Measurements from ENCODE around the gene SFXN2. TPM values are rescaled to one million over a fixed set of nuclear protein-coding genes. Genes with fewer than 3 reads are reported as not detected.

Gene SFXN2
- polyA plus RNA-seq, 1 experiment: 5.6 TPM

GRCh38 chr10:102673819-102674511, 40.5 kb upstream of the SFXN2 start:
- Histone ChIP-seq H3K27me3 (ENCODE audit: control insufficient read depth, insufficient read depth, low read length) (no peaks in the 10 kb centered on the region), H3K36me3 (ENCODE audit: control insufficient read depth, insufficient read depth, low read length) (no peaks in the 10 kb centered on the region; the same call in 1 of the 2 replicates), H3K4me3 (ENCODE audit: low read depth, low read length) (0 out of 2 replicates have a peak overlapping the region, but pooled peaks have one; percentile 2)
- TF ChIP-seq, protein P1, sequence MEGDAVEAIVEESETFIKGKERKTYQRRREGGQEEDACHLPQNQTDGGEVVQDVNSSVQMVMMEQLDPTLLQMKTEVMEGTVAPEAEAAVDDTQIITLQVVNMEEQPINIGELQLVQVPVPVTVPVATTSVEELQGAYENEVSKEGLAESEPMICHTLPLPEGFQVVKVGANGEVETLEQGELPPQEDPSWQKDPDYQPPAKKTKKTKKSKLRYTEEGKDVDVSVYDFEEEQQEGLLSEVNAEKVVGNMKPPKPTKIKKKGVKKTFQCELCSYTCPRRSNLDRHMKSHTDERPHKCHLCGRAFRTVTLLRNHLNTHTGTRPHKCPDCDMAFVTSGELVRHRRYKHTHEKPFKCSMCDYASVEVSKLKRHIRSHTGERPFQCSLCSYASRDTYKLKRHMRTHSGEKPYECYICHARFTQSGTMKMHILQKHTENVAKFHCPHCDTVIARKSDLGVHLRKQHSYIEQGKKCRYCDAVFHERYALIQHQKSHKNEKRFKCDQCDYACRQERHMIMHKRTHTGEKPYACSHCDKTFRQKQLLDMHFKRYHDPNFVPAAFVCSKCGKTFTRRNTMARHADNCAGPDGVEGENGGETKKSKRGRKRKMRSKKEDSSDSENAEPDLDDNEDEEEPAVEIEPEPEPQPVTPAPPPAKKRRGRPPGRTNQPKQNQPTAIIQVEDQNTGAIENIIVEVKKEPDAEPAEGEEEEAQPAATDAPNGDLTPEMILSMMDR (IDR thresholded peaks at IDR 0.05; ENCODE audit: insufficient read depth, low read depth, low read length): no peak
- CTCF ChIA-PET: interaction anchor here (0.8 to 8.2 kb wide), 6 partner anchors 10 to 78 kb away, joined by 3 to 72 read pairs (median 4); partner anchors contain the start of genes ARL3 and SFXN2
- no peak for DNase-seq (ENCODE audit: low read depth)
- POLR2A ChIA-PET: interaction anchor here (0.6 kb wide), 1 partner anchor 166 kb away, joined by 12 read pairs; no protein-coding TSS in a partner anchor

DNA sequence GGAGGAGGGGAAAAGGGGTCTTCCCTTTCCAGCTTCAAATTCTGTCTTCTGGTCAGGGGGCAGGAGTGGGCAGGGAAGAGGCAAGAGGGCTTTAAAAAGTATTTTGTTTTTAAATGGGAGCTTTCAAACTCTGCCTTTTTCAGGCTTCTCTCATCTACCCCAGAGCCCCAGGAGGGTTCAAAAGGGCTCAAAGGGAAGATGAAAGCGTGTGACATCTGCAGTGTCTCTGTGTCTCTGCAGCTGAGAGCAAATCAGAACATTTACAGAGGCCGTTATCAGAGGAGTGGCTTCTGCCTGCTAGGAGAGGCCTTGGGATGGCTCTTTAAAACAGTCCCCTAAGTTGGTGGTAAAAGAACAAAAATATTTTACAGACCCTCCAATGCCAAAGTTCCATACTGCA, 39.9 kb upstream of the SFXN2 start:
- Histone ChIP-seq H3K4me3 (ENCODE audit: low read depth, low read length) (no peak overlapping the region), H3K36me3 (ENCODE audit: control insufficient read depth, insufficient read depth, low read length) (no peaks in the 10 kb centered on the region; the same call in 1 of the 2 replicates), H3K27me3 (ENCODE audit: control insufficient read depth, insufficient read depth, low read length) (no peaks in the 10 kb centered on the region)
- ChIA-PET CTCF (interaction anchor here (0.8 to 8.2 kb wide), 6 partner anchors 10 to 79 kb away, joined by 3 to 72 read pairs (median 4); partner anchors contain the start of genes ARL3 and SFXN2), POLR2A (interaction anchor here (0.6 to 2.3 kb wide), 2 partner anchors 29 to 167 kb away, joined by 11 to 12 read pairs; no protein-coding TSS in a partner anchor)
- DNase-seq (ENCODE audit: low read depth): no peak
- TF ChIP-seq, protein P1 (IDR thresholded peaks at IDR 0.05; ENCODE audit: insufficient read depth, low read depth, low read length): no peak

- Histone ChIP-seq H3K4me3 (ENCODE audit: low read depth, low read length) (no peak overlapping the region), H3K36me3 (ENCODE audit: control insufficient read depth, insufficient read depth, low read length) (no peaks in the 10 kb centered on the region), H3K27me3 (ENCODE audit: control insufficient read depth, insufficient read depth, low read length) (no peaks in the 10 kb centered on the region)
- no peak for DNase-seq (ENCODE audit: low read depth)
- CTCF ChIA-PET: interaction anchor here (0.8 to 8.2 kb wide), 12 partner anchors 9 to 226 kb away, joined by 3 to 72 read pairs (median 4); partner anchors contain the start of genes ACTR1A, ARL3 and SFXN2
- TF ChIP-seq, protein P1 (IDR thresholded peaks at IDR 0.05; ENCODE audit: insufficient read depth, low read depth, low read length): no peak
- POLR2A ChIA-PET: interaction anchor here (1.4 to 2.3 kb wide), 3 partner anchors 17 to 29 kb away, joined by 7 to 15 read pairs (median 11); no protein-coding TSS in a partner anchor
These were observed 39.3 kb upstream of the SFXN2 start for GRCh38 chr10:102675011-102675665.

DNA sequence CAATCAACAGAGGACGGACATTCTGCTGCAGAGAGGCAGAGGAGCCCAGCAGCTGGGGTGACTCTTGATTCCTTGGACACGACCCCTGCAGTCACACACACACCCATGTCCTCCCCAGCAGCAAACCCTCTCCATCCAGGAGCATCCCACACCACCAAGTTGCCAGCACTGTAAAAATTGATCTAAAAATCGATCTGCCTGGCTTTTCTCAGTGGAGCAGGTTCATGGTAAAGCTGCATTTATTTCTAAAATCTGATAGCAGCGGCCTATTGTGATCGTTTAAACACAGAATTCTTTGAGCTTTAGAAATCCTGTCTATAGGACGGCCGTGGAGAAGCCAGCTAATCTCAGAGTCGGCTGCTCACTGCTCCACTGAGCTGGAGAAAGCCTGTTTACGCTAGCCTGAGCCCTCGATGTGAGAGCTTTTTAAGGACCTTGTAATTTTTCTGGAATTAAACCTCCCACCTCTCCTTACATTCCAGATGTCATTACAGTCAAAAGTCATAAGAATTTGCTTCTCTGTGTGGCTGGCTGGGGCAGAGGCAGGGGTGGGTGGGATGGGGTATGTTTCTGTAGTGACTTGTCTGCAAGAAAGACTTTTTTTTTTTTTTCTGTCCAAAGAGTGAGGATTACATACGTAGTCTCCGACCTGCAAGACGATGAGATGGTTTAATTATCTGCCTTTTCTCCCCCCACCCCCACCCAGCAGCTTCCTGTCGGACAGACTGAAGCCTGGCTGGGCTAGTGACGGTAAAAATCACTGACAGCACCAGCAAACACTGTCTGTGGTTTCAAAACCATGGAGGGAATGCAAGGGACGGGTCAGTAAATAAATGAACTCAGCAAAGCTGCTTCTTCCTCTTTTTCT, 38.5 kb upstream of the SFXN2 start:
- H3K27me3 ChIP-seq (ENCODE audit: control insufficient read depth, insufficient read depth, low read length): no peaks in the 10 kb centered on the region
- H3K36me3 ChIP-seq (ENCODE audit: control insufficient read depth, insufficient read depth, low read length): no peaks in the 10 kb centered on the region; the same call in 1 of the 2 replicates
- peak; percentile 97 for DNase-seq (ENCODE audit: low read depth)
- ChIA-PET CTCF (interaction anchor here (0.8 to 8.2 kb wide), 10 partner anchors 9 to 225 kb away, joined by 3 to 72 read pairs (median 4); partner anchors contain the start of genes ACTR1A, ARL3 and SFXN2), POLR2A (interaction anchor here (0.6 to 2.3 kb wide), 6 partner anchors 13 to 89 kb away, joined by 3 to 15 read pairs (median 9); no protein-coding TSS in a partner anchor)
- TF ChIP-seq, protein P1 (IDR thresholded peaks at IDR 0.05; ENCODE audit: insufficient read depth, low read depth, low read length): no peak
- H3K4me3 ChIP-seq (ENCODE audit: low read depth, low read length): no peak overlapping the region; the same call in 1 of the 2 replicates

Data from BJ (cell line).